Epithelial cell of proximal tubule (primary cell): ENCODE results near the gene CYP4F22. TPM values are rescaled to one million over a fixed set of nuclear protein-coding genes. Genes with fewer than 3 reads are reported as not detected.

ENCODE experiments used
- DNase-seq: peaks from one replicate; pipeline ENCODE4 v3.0.0-alpha.2; 2011; ENCODE audit warnings: low read depth
- H3K4me3 ChIP-seq: 2 replicates; pipeline ENCODE4 v1.5.1; 2011; ENCODE audit warnings: low read depth, mild to moderate bottlenecking, low read length
- CTCF ChIP-seq: conservative IDR thresholded peaks from 2 replicates; pipeline ENCODE4 v1.5.1; 2012; ENCODE audit warnings: low read depth, mild to moderate bottlenecking, low read length
- total RNA-seq: library from RNA; depleted of rRNA; stranded (reverse); fragments of >200 nt; gene quantifications from 2 replicates; pipeline ENCODE4 v1.2.3, GENCODE V29; 2015

CYP4F22 gene
- total RNA-seq, 1 donor from 2014 or later, result not detected

DNA sequence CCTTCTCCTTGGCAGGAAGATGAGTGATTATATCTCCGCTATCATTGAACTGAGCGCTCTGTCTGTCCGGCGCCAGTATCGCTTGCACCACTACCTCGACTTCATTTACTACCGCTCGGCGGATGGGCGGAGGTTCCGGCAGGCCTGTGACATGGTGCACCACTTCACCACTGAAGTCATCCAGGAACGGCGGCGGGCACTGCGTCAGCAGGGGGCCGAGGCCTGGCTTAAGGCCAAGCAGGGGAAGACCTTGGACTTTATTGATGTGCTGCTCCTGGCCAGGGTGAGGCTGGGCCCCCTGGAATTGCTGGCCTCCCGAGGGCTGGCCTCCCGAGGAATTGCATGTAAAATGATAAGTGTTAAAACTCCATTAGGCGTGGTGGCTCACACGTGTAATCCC, 32.1 kb downstream of the CYP4F22 start:
- H3K4me3 ChIP-seq, result no peak overlapping the region
- no peak for DNase-seq
- no peak for TF ChIP-seq CTCF

GRCh38 chr19:15544283-15544682, 36.0 kb downstream of the CYP4F22 start:
- H3K4me3 ChIP-seq, result no peak overlapping the region
- no peak for TF ChIP-seq CTCF
- DNase-seq, result no peak

DNA sequence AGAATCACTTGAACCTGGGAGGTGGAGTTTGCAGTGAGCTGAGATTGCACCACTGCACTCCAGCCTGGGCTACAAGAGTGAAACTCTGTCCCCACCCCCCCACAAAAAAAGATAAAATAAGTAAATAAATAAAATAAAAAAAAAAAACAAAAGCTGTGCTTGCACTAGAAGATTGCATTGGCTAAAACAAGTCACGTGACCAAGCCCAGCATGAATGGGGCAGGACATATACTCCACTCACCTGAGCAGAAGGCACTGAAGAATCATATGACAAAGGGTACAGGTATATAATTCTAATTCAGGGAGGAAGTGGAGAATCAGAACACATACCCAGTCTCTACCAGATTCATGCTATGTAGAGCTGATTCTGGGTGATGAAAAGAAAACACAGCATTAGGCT, 36.6 kb downstream of the CYP4F22 start:
- no peak for TF ChIP-seq CTCF
- H3K4me3 ChIP-seq, result no peak overlapping the region
- DNase-seq, result no peak

- DNase-seq, result no peak
- no peak for TF ChIP-seq CTCF
- H3K4me3 ChIP-seq, result no peak overlapping the region
These were observed 40.3 kb downstream of the CYP4F22 start for GRCh38 chr19:15548648-15549047.

GRCh38 chr19:15549581-15549980, 41.3 kb downstream of the CYP4F22 start:
- no peak for DNase-seq
- no peak overlapping the region for H3K4me3 ChIP-seq
- TF ChIP-seq CTCF, result no peak

GRCh38 chr19:15550273-15550672, 41.9 kb downstream of the CYP4F22 start:
- no peak for TF ChIP-seq CTCF
- no peak for DNase-seq
- H3K4me3 ChIP-seq, result no peak overlapping the region

- no peak for DNase-seq
- TF ChIP-seq CTCF, result peak; percentile 8
- H3K4me3 ChIP-seq, result peak overlapping the region; percentile 22
These were observed 42.6 kb downstream of the CYP4F22 start for GRCh38 chr19:15550929-15551292.
